Stimulated activated CD4-positive, alpha-beta T cell treated with anti-CD3 and anti-CD28 coated beads, TNF-alpha, amount 100 ng/mL, for 4 hours (primary cell): ENCODE data around the gene ATL3.
"Not testable (repeated sequence)": the region's sequence is repeated elsewhere in the genome, so short reads cannot be mapped to it uniquely, and the experiment has no call there.

Experiments
- DNase-seq, 3 experiments: peaks; one replicate each; pipeline ENCODE4 v3.0.0-alpha.2; 2020; ENCODE audit warnings: low read depth in 3 of 3

ATL3 gene, protein sequence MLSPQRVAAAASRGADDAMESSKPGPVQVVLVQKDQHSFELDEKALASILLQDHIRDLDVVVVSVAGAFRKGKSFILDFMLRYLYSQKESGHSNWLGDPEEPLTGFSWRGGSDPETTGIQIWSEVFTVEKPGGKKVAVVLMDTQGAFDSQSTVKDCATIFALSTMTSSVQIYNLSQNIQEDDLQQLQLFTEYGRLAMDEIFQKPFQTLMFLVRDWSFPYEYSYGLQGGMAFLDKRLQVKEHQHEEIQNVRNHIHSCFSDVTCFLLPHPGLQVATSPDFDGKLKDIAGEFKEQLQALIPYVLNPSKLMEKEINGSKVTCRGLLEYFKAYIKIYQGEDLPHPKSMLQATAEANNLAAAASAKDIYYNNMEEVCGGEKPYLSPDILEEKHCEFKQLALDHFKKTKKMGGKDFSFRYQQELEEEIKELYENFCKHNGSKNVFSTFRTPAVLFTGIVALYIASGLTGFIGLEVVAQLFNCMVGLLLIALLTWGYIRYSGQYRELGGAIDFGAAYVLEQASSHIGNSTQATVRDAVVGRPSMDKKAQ

GRCh38 chr11:63671322-63672155, at the start of gene ATL3:
ATL3 (minus strand) TSS chr11:63671376; CDS start chr11:63671335, 41 bp downstream.
- peak; percentile 94 to 96 (median 95) for DNase-seq

DNA sequence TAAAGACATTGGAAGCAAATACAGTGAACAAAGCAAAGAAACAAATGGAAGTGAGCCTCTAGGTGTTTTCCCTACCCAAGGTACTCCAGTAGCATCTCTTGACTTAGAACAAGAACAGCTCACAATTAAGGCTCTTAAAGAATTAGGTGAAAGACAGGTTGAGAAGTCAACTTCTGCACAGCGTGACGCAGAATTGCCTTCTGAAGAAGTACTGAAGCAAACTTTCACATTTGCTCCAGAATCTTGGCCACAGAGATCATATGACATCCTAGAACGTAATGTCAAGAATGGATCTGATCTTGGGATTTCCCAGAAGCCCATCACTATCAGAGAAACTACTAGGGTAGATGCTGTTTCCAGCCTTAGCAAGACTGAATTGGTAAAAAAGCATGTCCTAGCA, 49.4 kb upstream of the ATL3 start:
- no peak for DNase-seq

DNA sequence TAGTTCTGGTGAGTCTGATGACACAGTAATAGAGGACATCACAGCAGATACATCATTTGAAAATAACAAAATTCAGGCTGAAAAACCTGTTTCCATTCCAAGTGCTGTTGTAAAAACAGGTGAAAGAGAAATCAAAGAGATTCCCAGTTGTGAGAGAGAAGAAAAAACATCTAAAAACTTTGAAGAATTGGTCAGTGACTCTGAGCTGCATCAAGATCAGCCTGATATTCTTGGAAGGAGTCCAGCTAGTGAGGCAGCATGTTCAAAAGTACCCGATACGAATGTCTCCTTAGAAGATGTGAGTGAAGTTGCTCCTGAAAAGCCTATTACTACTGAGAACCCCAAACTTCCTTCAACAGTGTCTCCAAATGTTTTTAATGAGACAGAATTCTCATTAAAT, 48.8 kb upstream of the ATL3 start:
- no peak for DNase-seq

DNA sequence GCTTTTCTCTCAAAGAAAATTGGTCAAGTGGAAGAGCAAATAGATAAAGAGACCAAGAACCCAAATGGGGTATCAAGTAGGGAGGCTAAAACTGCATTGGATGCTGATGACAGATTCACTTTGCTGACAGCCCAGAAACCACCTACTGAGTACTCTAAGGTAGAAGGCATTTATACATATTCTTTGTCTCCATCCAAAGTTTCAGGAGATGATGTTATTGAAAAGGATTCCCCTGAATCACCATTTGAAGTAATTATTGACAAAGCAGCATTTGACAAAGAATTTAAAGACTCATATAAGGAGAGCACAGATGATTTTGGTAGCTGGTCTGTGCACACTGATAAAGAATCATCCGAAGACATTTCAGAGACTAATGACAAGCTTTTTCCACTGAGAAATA, 47.8 kb upstream of the ATL3 start:
- no peak for DNase-seq

DNA sequence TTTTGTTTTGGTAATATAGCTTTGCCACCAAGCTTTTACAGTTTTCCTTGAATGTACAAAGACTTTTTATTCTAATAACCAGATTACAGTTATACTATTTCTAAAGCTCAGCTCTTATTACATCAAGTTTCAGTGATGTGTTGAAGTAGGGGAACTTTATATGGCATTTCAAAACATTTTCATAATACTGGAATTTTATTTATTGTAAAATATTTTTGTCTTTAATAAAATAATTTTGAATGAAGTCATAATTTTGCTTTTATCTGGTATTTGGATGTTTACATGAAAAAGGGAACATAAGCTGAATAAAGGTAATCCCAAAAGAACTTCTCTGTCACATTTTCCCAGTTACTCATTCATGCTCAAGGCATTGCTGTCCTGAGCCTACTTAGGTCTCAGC, 44.9 kb upstream of the ATL3 start:
- no peak for DNase-seq

DNA sequence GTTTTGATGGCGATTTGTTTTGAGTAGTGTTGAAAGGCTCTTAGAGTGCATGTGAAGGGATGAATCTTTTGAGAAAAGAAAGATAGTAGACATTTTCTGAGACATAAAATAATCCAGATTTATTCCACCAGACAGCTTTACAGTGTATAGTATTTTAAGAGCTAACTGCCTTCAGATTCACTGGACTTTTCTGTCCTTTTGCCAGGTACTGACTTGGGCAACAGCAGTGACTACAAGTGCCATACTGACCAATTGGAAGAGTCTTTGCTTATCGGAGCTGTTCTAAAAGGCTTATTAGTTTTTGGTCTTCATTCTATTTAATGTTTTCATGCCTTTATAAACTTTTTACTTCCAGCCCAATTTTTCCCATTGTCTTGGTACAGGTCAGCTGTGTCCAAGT, 42.6 kb upstream of the ATL3 start:
- no peak for DNase-seq

- no peak for DNase-seq
Measured at GRCh38 chr11:63711838-63712237, 40.7 kb upstream of the ATL3 start.

GRCh38 chr11:63710476-63711217, 39.5 kb upstream of the ATL3 start:
- no peak for DNase-seq

- no peak for DNase-seq
Measured at GRCh38 chr11:63709336-63709884, 38.2 kb upstream of the ATL3 start.

- DNase-seq: no peak
Measured at GRCh38 chr11:63708764-63709163, 37.6 kb upstream of the ATL3 start.

GRCh38 chr11:63705526-63705925, 34.4 kb upstream of the ATL3 start:
- DNase-seq: no peak

DNA sequence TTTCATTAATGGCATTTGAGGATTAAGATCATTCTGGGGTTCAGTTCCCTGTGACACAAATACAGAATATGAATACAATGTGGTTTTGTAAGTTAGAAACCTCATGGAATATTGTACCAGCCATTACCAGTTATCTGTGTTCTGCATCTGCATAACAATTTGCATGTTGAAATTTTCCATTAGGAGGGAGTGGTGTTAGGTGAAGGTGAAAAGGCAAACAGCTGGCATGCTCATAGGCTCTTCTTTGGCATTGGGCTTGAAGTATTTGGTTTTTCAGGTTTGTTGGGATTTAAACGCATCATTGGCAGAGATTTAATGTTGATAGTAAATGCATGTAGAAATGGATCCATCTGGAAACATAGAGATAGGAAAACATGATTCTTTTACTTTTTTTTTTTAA, 28.7 kb upstream of the ATL3 start:
- no peak for DNase-seq

DNA sequence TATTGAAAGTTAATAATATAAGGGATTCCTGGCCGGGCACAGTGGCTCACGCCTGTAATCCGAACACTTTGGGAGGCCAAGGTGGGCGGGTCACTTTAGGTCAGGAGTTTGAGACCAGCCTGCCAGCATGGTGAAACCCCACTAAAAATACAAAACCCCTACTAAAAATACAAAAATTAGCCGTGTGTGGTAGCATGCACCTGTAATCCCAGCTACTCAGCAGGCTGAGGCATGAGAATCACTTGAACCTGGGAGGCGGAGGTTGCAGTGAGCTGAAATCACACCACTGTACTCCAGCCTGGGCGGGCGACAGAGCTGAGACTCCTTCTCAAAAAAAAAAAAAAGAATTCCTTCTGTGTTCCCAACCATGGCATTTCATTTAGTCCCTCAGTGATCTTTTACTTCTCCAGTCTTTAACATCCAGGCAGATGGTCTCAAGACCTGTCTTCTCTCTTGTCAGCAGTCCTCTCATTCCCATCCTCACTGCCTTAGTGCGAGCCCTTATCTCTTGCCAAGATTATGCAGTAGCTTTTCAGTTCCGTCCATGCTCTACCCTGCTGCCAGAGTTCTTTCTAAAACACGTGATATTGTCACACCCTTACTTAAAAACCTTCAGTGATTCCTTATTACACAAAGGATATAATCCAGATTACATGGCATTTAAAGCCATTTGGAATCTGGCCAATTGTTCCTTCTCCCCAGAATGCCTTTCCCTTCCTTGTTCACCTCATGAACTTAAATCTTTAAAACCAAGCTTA, 28.0 kb upstream of the ATL3 start:
- no peak for DNase-seq

GRCh38 chr11:63694596-63694995, 23.4 kb upstream of the ATL3 start:
- DNase-seq: no peak

GRCh38 chr11:63687845-63688244, 16.7 kb upstream of the ATL3 start:
- DNase-seq: no peak

GRCh38 chr11:63686926-63687325, 15.8 kb upstream of the ATL3 start:
- no peak for DNase-seq

DNA sequence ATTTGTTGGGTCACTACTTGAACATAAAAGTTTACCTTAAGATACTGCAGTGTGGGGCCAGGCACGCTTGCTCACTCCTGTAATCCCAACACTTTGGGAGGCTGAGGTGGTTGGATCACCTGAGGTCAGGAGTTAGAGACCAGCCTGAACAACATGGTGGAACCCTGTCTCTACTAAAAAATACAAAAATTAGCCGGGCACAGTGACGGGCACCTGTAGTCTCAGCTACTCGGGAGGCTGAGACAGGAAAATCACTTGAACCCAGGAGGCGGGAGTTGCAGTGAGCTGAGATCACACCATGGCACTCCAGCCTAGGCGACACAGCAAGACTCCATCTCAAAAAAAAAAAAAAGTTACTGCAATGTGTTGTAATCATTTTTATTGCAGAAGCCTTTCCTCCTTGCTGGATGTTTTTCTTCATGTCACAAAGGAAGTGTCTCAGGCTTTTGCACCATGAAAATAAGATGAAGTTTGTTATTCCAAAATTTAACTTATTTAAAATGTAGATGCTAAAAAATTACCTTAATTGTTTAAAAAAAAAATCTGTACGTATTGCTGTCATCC, 14.1 kb upstream of the ATL3 start:
- not testable (repeated sequence) for DNase-seq

- DNase-seq: no peak
Measured at GRCh38 chr11:63683133-63683991, 12.2 kb upstream of the ATL3 start.
